Suppressor macrophage treated with lipopolysaccharide for 1 hour (primary cell): Measurements from ENCODE around the gene SLC35F4.
"Not testable (repeated sequence)": the region's sequence is repeated elsewhere in the genome, so short reads cannot be mapped to it uniquely, and the experiment has no call there.

ENCODE experiments used
- DNase-seq, 3 donors: peaks; one replicate each; pipeline ENCODE4 v3.0.0-alpha.2; 2020 to 2022

Gene SLC35F4

DNA sequence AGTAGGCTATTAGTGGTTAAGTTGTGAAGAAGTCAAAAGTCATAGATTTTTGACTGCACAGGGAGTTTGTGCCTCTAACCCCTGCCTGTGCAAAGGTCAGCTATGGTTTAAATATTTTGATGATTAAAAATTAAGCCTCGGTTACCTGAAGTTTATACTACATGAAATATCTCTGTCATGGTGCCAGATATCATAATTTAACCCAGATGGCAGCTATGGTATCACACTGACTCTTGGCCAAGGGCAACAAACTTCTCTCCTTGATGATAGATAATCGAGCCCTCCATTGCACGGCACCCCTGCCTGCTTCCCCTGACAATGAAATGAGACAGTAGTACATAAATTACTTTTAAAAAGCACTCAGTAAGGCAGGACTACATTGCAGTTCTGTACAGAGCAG is 80.8 kb downstream of the SLC35F4 start:
- no peak for DNase-seq

- DNase-seq = no peak
Measured at GRCh38 chr14:57771801-57772200, 94.1 kb downstream of the SLC35F4 start.

- no peak for DNase-seq
Measured at GRCh38 chr14:57769863-57770523, 95.9 kb downstream of the SLC35F4 start.

GRCh38 chr14:57761800-57762199 is 104.1 kb downstream of the SLC35F4 start:
- DNase-seq = no peak

DNA sequence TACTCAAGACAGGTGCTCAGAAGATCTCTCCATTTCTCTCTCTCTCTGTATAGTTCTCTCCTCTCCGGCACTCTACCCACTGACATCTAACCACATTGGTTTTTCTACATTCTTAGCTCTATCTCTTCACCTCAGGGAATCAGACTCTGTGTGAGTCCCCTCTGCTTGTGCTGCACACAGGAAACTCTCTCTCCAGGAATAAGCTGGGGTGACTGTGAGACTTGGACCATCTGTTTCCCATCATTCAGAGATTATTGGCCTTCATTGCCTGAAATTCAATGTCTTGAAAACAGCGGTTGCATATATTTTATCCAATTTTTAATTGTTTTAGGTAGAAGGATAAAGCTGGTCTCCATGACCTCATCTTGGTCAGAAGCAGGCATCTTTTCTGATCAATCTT is 105.0 kb downstream of the SLC35F4 start:
- DNase-seq = no peak

DNA sequence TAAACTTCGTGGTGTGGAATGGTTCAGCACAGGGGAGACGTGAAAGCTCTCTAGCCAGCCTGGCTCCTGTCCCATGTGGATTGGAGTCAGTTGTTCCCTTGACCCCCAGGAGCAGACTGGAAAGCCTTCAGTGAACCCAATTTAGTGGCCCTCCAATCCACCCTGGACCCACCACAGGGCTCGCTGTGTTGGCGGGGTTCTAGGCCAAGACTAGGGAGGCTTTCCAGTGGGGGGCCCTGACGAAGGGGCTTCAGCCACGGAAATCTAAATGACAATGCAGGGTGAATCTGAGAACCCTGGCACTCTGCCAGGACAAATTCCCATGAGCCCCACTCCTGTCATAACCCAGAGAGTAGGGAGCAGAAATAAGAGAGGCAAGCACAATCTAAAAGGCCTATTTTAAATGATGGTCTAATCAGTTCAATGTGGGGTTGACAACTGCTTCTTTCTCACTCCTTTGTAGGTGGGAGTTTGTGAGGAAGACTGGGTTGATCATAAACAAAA is 110.8 kb downstream of the SLC35F4 start:
- no peak for DNase-seq

- no peak for DNase-seq
Measured at GRCh38 chr14:57754527-57754926, 111.4 kb downstream of the SLC35F4 start.

- no peak for DNase-seq
Measured at GRCh38 chr14:57753821-57754220, 112.1 kb downstream of the SLC35F4 start.

DNA sequence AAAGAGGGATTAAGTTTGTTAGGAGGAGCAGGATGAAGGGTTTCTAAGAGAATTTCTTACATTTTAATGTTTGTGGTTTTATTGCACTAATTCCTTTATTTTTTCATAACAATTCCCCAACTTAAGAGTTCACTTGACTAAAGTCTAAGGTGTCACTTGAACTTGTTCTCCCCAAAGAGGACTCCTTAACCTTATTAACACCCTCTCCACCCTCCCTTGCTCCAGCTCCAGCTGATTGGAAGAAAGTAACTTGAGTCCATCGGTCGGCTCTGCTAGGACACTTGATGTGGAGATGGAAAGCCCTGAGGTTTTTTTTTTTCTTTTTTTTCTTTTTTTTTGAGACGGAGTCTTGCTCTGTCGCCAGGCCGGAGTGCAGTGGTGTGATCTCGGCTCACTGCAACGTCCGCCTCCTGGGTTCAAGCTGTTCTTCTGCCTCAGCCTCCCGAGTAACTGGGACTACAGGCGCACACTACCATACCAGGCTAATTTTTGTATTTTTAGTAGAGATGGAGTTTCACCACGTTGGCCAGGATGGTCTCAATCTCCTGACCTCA is 113.7 kb downstream of the SLC35F4 start:
- DNase-seq = not testable (repeated sequence)

DNA sequence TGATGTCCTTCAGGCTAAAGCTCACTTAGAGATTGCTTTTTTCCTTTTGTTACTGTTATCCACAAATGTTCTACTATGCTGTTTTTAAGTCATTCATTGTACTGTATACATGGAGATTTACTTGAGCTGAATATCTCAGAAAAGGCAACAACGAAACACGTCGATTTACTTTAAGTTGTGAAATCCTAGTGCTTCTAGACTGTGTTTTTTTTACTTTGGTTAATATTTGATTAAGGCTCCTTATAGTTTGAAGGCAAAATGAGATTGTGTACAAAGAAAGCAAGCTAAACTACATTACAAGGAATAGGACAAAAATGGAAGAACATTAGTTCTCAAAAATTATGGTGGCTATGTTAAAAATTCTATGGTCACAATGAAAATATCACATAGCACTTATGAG is 114.5 kb downstream of the SLC35F4 start:
- no peak for DNase-seq

DNA sequence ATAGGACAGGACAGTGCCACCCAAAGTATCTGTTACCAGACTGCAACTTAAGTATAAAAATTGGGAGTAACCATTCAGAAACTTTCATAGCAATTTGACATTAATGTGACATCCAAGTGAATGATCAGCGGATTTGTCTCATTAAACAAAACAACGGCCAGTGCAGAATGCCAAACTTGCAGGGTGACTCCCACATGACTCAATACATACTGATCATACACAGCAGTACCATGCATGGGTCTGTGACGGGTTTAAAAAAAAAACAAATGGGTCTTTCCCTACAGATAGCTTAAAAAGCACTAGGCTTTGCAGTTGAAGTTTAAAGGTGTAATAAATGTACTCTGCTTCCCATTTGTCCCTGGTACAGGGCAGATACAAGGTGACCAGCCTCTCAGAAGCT is 116.6 kb downstream of the SLC35F4 start:
- DNase-seq = no peak

- DNase-seq = no peak
Measured at GRCh38 chr14:57748279-57748678, 117.6 kb downstream of the SLC35F4 start.

GRCh38 chr14:57747036-57747435 is 118.9 kb downstream of the SLC35F4 start:
- DNase-seq = no peak

DNA sequence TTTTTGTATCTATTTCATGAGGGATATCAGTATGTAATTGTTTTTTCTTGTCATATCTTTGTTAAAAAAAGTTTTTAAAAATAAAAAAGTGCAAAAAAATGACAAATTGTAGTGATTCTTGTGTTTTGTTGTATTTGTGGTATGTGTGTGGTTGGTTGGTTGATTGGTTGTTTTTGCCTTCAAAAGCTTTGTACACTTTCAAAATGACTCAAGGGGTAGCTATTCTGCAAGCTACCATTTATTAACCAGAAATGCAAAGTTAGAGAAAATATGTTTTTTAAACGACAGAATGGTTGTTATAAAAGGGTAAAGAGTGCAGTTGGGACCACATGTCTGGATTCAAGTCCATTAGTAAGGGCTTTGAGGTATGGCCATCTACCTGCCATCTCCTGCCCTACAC is 119.3 kb downstream of the SLC35F4 start:
- DNase-seq = no peak

- no peak for DNase-seq
Measured at GRCh38 chr14:57739516-57739915, 126.4 kb downstream of the SLC35F4 start.

DNA sequence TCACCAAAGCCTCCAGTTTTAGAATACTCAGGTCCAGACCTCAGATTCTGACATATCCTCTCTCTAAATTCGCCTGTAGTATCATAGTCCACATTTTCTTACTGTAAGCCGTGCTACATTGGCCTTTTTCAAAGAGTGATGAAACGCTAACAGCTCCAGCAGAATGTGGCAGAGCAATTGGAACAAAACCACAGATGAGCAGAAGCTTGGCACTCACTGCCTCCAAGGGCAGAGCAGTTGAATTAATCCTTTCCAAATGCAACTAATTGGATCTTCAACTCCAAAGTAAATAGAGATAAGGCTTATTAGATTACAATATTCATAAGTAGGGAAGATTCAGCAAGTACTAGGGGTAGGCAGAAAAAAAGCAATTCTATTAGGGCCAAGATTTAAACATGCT is 128.3 kb downstream of the SLC35F4 start:
- DNase-seq = no peak

DNA sequence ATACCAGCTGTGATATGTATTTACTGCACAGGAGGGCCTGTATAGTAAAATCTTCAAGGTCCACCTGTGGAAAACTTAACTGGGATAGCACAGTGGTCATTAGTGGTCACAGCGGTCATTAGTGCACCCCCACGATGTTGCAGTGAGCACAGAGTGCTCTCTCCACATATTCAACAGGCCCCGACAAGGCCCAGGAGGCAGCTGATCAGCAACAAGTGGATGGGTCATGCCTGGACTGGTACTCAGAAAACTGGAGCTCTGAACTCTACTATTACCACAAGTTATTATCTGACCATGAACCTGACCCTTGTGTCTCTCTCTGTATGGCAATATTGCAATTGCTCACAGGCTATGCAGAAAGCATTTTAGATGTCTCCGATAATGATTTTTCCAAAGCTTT is 129.5 kb downstream of the SLC35F4 start:
- DNase-seq = no peak

GRCh38 chr14:57735276-57735675 is 130.6 kb downstream of the SLC35F4 start:
- DNase-seq = no peak

- no peak for DNase-seq
Measured at GRCh38 chr14:57732463-57733285, 133.2 kb downstream of the SLC35F4 start.

DNA sequence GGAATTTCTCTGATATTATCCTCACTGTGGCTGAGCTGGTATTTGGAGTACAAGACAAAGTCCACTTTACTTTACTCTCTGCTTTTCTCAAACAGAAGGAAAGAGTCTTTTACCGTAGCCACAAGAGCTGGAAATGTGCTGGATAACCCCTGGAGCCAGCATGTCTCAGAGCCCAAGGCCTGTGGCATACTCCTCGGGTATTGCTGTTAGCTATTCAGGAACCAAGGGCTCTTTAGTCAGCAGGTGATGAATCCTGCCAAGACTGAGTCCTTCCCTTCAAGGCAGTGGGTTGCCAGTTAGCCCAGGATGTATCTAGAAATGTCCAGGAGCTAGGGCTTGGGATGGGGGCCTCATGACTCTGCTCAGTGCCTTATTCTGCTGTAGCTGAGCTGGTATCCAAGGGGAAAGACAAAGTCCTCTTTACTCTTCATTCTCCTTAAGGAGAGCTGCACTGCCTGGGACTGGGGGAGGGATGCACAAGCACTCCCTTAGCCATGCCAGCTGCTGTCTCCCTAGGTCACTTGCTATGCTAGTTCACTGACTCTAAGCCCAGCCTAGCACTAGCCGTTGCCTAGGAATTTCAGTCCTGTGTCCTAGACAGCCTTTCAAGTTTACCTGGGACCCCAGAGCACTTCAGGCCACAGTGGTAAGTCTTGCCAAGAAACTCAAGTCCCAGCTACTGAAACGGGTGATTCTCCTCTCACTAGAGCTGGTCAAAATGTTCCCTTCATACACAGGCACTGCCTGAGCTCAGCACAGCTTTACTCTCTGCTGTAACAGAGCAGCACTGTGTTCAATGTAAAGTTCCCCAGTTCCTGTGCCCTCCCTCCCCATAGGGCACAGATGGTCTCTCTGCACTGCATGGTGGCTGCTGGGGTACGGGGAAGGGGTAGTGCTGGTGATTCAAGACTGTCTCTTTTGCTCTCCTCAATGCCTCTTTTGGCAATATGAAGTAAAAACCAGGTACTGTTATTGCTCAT is 136.4 kb downstream of the SLC35F4 start:
- DNase-seq = no peak

DNA sequence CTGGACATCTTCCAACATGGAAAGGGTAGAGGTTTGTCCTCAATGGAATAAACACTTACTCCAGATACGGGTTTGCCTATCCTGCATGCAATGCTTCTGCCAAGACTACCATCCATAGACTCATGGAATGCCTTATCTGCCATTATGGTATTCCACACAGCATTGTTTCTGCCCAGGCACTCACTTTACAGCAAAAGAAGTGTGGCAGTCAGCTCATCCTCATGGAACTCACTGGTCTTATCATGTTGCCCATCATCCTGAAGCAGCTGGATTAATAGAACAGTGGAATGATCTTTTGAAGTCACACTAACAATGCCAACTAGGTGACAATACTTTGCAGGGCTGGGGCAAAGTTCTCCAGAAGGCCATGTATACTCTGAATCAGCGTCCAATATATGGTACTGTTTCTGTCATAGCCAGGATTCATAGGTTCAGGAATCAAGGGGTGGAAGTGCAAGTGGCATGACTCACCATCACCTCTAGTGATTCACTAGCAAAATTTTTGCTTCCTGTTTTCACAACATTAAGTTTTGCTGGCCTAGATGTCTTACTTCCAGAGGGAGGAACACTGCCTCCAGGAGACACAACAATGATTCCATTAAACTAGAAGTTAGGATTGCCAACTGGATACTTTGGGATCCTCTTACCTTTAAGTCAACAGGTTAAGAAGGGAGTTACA is 140.4 kb downstream of the SLC35F4 start:
- no peak for DNase-seq

- DNase-seq = not testable (repeated sequence)
Measured at GRCh38 chr14:57722141-57722540, 143.8 kb downstream of the SLC35F4 start.
